Neuron (in vitro differentiated cells): ENCODE measurements around the gene ZFHX2.
"Not testable (repeated sequence)": the region's sequence is repeated elsewhere in the genome, so short reads cannot be mapped to it uniquely, and the experiment has no call there.

Experiments used
- H2AFZ ChIP-seq: one replicate; pipeline ENCODE4 v1.6.1; 2013; ENCODE audit warnings: low read depth, mild to moderate bottlenecking, inconsistent platforms, low read length, moderate library complexity
- H3K27me3 ChIP-seq: one replicate; pipeline ENCODE4 v1.6.1; 2013; ENCODE audit warnings: low read length; ENCODE audit not compliant: insufficient read depth
- H3K36me3 ChIP-seq: one replicate; pipeline ENCODE4 v1.6.1; 2013; ENCODE audit warnings: low read length; ENCODE audit not compliant: insufficient read depth
- H3K4me1 ChIP-seq: one replicate; pipeline ENCODE4 v1.6.1; 2013; ENCODE audit warnings: low read length; ENCODE audit not compliant: insufficient read depth
- H3K4me3 ChIP-seq: 2 replicates; pipeline ENCODE4 v1.5.1; 2013; ENCODE audit warnings: mild to moderate bottlenecking, low read length, moderate library complexity
- H3K9me3 ChIP-seq: one replicate; pipeline ENCODE4 v1.6.1; 2013; ENCODE audit warnings: low read length

The ZFHX2 gene

GRCh38 chr14:23551266-23552028 lies at the start of gene ZFHX2:
Gene ZFHX2, minus strand, starts transcription at chr14:23551765. Its CDS starts 16,440 bp downstream, at chr14:23535325.
- Histone ChIP-seq H3K4me3 (peak within 1 kb of the TSS; percentile 75), H2AFZ (peak within 1 kb of the TSS; percentile 88), H3K27me3 (no peaks in the 10 kb centered on the region)

GRCh38 chr14:23600806-23601205 lies 49.2 kb upstream of the ZFHX2 start:
- no peaks in the 10 kb centered on the region for H3K4me1 ChIP-seq
- no peak overlapping the region for H2AFZ ChIP-seq
- peaks cover 2% of the 10 kb centered on the region for H3K27me3 ChIP-seq
- no peaks in the 10 kb centered on the region for H3K36me3 ChIP-seq
- H3K9me3 ChIP-seq, result no peaks in the 10 kb centered on the region
- H3K4me3 ChIP-seq, result no peak overlapping the region

More at GRCh38 chr14:23551266-23552028, at the start of gene ZFHX2:
- H3K4me1 ChIP-seq, result peaks cover 29% of the 10 kb centered on the region
- H3K36me3 ChIP-seq, result no peaks in the 10 kb centered on the region
- no peaks in the 10 kb centered on the region for H3K9me3 ChIP-seq

- Histone ChIP-seq H3K4me1 (no peaks in the 10 kb centered on the region), H3K9me3 (no peaks in the 10 kb centered on the region), H3K27me3 (no peaks in the 10 kb centered on the region), H2AFZ (no peak overlapping the region), H3K4me3 (no peak overlapping the region), H3K36me3 (no peaks in the 10 kb centered on the region)
These were observed 48.8 kb upstream of the ZFHX2 start for GRCh38 chr14:23600322-23600707.

GRCh38 chr14:23594191-23594590 lies 42.6 kb upstream of the ZFHX2 start:
- H3K4me3 ChIP-seq, H3K27me3 ChIP-seq, H2AFZ ChIP-seq, H3K9me3 ChIP-seq, H3K36me3 ChIP-seq, H3K4me1 ChIP-seq: not testable (repeated sequence)

- peaks cover 7% of the 10 kb centered on the region for H3K4me1 ChIP-seq
- H3K4me3 ChIP-seq, result no peak overlapping the region
- no peaks in the 10 kb centered on the region for H3K27me3 ChIP-seq
- H2AFZ ChIP-seq, result no peak overlapping the region
- no peaks in the 10 kb centered on the region for H3K9me3 ChIP-seq
- no peaks in the 10 kb centered on the region for H3K36me3 ChIP-seq
These were observed 38.6 kb upstream of the ZFHX2 start for GRCh38 chr14:23590198-23590597.

- peak overlapping the region; percentile 63 for H2AFZ ChIP-seq
- peaks cover 7% of the 10 kb centered on the region for H3K4me1 ChIP-seq
- H3K4me3 ChIP-seq, result no peak overlapping the region
- H3K36me3 ChIP-seq, result no peaks in the 10 kb centered on the region
- no peaks in the 10 kb centered on the region for H3K9me3 ChIP-seq
- H3K27me3 ChIP-seq, result no peaks in the 10 kb centered on the region
These were observed 38.0 kb upstream of the ZFHX2 start for GRCh38 chr14:23589606-23590005.

GRCh38 chr14:23588884-23589598 lies 37.5 kb upstream of the ZFHX2 start:
- Histone ChIP-seq H2AFZ (peak overlapping the region; percentile 63), H3K4me1 (peaks cover 7% of the 10 kb centered on the region), H3K4me3 (no peak overlapping the region), H3K9me3 (no peaks in the 10 kb centered on the region), H3K27me3 (no peaks in the 10 kb centered on the region), H3K36me3 (no peaks in the 10 kb centered on the region)

GRCh38 chr14:23584527-23585203 lies 33.1 kb upstream of the ZFHX2 start:
- H3K4me3 ChIP-seq, H3K27me3 ChIP-seq, H3K4me1 ChIP-seq, H3K9me3 ChIP-seq, H2AFZ ChIP-seq, H3K36me3 ChIP-seq: not testable (repeated sequence)

- not testable (repeated sequence) for H3K9me3 ChIP-seq, H3K4me3 ChIP-seq, H3K4me1 ChIP-seq, H2AFZ ChIP-seq, H3K27me3 ChIP-seq, H3K36me3 ChIP-seq
These were observed 32.4 kb upstream of the ZFHX2 start for GRCh38 chr14:23583761-23584526.

- Histone ChIP-seq H3K4me3 (no peak overlapping the region), H3K36me3 (no peaks in the 10 kb centered on the region)
These were observed 31.6 kb upstream of the ZFHX2 start for GRCh38 chr14:23582906-23583760.

GRCh38 chr14:23580948-23581281 lies 29.4 kb upstream of the ZFHX2 start:
- Histone ChIP-seq H3K4me1 (peaks cover 17% of the 10 kb centered on the region), H3K9me3 (peaks cover 2% of the 10 kb centered on the region), H3K4me3 (no peak overlapping the region), H2AFZ (no peak overlapping the region), H3K27me3 (peaks cover 27% of the 10 kb centered on the region), H3K36me3 (no peaks in the 10 kb centered on the region)

More at GRCh38 chr14:23582906-23583760, 31.6 kb upstream of the ZFHX2 start:
- Histone ChIP-seq H3K27me3 (peaks cover 9% of the 10 kb centered on the region), H2AFZ (no peak overlapping the region), H3K9me3 (no peaks in the 10 kb centered on the region), H3K4me1 (peaks cover 12% of the 10 kb centered on the region)
